NCI-H128 (cell line): ENCODE data around the gene PPP2R1B.

Experiments
- DNase-seq: peaks from one replicate; lab custom pipeline; 2025; ENCODE audit not compliant: unreplicated experiment; lab: John Stamatoyannopoulos, UW

PPP2R1B gene

DNA sequence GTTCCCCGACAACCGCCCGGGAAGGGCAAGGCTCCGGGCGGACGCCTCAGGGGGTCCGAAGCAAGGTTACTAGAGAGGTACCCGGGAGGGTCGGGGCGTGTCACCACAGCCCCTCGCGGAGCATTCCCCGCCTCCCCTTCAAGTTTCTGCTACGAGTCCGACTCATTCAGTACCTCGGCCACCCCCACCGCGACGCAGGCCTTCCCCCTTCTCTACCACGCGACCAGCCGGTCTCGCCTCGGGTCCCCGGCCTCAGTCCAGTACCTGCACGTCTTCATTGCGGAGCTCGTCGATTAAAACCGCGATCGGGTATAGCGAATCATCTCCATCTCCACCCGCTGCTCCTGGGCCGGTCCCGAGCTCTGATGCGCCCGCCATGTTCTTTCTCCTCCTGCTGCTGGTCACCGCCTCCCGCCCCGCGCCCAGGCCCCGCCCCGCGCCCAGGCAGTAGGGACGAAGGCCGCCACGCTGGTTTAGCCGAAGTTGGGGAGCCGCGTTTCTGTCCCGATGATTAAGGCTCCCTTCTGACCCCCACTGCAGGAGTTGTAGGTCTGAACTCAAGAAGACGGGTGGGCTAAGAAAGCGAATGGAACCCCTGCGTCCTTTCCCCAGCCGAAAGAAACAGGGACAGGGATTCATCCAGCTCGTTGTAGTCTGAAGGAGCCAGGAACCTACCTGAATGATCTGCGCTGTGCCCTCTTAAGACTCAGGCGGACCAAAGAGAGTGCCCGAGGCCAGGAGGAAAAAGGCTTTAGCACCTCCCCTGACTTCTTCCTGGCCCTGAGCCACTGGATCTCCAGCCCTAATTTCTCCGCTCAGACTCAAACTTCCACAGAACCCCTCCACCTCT is at the start of gene PPP2R1B:
Gene PPP2R1B, minus strand, starts transcription at position 406 of the 850 bp plus-strand sequence. Its CDS starts 28 bp downstream, at position 378.
- DNase-seq = peak; percentile 39

DNA sequence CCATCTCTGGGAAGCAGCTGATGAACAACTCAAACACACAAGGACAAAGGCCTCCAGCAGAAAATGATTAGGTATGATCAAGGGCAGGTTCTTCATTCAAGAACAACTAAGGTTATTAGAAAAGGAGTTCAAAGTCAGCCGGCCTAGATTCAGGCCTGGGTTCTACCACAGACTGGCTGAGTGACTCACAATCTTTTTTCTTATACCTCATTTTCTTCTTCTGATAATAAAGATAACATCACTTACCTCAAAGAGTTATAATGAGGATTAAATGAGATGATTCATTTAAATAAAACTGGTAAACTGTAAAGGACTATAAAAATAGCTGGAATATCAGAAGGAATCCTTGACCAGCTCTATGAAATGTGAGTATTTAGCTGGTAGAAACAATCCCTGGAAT is 49.3 kb upstream of the PPP2R1B start:
- no peak for DNase-seq

DNA sequence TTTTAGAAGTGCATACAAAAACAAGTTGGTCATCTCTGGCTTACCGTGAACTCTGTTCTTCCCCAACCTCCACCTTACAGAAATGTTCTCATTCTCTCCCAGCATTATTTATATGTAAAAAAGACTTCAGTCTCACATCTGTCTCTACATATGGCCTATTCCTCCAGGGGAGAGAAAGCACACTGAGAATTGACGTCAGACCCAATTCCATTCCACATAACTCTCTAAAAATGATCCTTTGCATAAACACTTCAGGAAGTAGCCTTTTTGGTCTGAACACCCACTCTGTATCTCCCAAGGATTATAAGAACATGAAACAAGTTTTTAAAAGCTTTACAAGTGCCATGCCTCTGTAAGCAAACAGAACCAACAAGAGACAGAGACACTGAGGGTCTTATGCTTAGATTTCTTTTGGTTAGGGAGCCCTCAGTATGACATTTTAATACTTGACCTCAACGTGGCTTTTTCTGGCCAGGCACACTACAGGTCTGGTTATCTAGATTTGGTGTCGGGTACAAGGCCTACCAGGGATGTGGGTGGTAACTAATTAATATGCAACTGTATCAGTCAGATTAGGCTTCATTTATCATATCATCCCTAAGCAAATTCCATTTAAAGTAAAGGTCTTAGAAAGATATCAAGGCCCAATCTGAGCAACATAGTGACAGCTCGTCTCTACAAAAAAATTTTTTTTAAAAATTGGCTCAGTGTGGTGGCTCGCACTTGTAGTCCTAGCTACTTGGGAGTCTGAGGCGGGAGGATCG is 48.5 kb upstream of the PPP2R1B start:
- no peak for DNase-seq

DNA sequence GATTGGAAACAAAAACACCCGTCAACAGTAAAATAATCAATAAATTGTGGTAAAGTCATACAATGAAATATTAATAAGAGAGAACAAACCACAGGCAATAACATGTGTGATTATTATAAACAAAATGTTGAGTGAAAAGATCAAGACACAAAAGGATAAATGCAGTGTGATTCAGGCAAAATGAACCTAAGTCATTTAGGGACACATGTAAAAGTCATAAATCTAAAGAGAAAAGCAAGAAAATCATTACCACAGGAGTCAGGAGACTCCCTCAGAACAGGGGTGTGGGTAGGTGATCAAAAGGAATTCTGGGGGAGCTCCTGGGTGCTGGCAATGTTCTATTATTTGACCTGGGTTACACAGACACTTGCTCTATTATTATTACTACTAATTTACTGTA is 47.9 kb upstream of the PPP2R1B start:
- no peak for DNase-seq

DNA sequence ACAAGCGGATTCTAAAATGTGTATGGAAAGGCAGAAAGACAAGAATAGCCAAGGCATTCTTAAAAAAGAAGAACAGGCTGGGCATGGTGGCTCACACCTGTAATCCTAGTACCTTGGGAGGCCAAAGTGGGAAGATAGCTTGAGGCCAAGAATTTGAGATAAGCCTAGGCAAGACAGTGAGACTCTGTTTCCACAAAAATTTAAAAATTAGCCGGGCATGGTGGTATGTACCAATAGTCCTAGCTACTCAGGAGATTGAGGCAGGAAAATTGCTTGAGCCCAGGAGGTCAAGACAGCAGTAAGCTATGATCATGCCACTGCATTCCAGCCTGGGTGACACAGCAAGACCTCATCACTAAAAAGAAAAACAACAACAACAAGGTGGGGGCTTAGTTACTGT is 46.0 kb upstream of the PPP2R1B start:
- DNase-seq = no peak

DNA sequence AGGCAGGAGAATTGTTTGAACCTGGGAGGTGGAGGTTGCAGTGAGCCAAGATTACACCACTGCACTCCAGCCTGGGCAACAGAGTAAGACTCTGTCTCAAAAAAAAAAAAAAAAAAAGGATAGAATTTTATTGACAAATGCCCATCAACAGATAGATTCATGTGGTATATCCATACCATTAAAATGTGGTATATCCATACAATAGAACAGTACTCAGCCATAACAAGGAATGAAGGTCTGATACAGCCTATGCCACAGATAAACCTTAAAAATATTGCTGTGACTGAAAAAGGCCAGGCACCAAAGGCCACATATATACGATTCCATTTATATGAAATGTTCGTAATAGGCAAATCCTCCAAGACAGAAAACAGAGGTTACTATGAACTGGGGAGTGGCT is 45.3 kb upstream of the PPP2R1B start:
- DNase-seq = no peak

DNA sequence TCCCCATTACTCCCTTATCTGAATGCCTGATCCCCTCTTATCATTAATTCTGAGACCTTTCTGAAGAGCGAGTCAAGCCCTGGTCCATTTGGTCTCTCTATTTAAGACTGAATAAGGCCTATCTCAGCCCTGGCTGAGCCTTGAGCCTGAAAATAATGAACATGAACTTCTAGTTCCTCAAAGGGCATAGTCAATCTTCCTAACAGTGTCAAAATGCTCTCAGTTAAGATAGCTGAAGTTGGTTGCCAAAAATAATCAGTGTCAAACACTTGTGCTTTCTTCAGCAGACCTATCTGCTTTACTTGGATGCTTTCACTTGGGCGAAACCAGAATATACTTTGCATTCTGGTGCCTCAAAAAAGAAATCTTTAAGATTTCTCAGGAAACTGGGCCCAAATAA is 42.6 kb upstream of the PPP2R1B start:
- DNase-seq = no peak

DNA sequence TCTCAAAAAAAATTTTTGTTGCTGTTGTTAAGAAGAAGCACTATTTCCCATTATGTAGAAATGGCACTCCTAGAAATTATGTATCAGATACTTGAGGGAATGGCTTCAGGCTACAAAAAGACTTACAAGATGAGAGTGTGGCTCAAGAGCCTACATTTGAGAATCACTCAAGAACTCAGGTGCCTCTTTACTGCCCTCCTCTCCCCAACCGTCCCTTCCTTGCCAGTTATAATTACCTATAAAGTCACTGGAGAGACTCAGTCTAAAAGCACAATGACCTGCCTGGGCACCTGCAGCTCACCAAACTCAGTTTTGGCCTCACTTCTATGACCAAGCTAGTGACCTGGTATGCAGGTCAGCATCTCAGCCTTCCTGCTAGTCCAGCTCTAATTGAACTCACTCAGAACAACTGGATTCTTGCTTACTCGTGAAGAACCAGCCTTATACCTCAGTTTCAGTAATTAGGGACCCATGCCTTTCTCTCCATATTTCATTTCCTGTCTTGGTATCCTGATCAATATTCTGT is 41.9 kb upstream of the PPP2R1B start:
- DNase-seq = no peak

DNA sequence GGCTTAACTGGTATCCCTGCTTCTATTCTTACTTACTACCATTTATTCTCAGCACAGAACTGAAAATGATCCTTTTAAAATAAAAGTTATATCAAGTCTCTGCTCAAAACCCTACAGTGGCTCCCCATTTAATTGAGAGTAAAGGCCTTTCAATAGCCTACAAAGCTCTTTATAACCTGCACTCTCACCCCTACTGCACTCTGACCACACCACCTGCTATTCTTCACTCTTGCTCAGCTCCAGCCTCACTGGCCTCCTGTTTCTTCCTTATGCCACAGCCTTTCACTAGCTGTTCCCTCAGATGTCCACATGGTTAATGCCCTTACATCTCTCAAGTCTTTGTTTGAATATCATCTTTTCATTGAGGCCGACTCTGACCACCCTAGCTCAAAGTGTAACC is 40.9 kb upstream of the PPP2R1B start:
- DNase-seq = no peak

DNA sequence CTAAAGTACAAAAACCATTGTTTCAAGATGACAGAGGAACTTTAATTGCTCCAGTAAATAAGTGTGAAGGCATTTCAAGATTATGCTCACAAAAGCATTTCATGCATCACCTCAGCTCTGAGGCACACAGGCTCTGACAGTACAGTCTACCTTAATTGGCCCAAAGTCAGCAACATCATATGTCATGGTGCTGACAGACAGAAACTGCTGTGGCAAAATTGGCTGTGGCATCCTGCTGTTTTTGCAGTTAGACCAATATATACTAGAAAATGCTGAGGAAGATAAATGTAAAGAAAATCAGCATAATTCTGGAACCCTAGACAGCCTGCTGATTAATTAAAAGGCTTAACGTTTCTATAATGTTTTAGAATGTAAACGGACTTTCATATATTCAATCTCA is 34.9 kb upstream of the PPP2R1B start:
- no peak for DNase-seq

DNA sequence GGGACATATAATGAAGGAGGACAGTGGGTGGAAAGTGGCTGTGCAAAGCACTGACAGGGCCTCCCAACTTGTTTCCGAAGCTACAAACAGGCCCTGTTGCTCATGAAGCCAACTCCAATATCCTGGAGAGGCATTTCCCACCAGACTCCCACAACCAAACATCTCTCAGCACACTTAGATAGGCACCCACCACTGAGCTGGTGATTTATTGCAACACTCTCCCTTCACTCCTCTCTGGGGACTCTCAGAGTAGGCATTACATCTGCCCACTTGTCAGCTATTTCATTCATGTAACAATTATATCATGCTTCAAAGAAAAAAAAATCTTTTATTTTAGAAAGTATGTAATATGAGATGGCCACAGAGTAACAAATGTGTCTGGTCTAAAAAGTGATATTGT is 32.1 kb upstream of the PPP2R1B start:
- peak; percentile 27 for DNase-seq

DNA sequence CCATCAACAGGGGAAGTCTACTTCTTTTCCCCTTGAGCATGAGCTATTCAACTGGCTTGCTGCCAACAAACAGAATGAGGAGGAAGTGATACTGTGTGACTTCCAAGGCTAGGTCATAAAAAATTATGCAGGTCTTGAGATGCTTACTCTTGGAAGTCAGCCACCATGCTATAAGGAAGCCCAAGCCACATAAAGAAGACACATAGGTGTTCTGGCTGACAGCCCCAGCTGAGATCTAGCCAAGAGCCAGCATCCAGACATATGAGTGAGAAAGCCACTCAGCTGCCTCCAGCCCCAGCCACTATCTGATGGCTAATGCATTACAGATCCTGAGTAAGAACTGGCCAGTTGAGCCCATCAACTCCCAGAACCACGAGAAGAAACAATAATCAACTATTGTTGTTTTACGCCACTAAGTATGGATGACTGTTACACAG is 31.0 kb upstream of the PPP2R1B start:
- DNase-seq = peak; percentile 7

DNA sequence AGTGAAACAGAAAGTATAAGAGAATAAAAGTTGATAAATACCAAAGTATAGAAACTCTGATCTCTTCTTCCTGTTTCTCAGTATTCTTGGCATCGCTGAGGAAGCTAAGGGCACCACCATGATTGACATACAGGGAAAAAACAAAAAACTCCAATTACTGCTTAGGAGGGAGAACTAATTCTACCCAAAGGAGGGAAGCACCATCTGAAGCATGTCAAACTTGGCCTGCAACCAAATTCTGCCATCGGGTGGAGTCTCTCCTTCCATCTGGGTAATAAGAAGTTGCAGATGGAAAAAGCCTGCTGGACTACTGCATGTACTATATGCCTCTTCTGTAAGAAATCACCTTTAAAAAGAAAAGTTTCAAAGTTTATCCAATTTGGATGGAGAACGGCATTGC is 30.5 kb upstream of the PPP2R1B start:
- no peak for DNase-seq

DNA sequence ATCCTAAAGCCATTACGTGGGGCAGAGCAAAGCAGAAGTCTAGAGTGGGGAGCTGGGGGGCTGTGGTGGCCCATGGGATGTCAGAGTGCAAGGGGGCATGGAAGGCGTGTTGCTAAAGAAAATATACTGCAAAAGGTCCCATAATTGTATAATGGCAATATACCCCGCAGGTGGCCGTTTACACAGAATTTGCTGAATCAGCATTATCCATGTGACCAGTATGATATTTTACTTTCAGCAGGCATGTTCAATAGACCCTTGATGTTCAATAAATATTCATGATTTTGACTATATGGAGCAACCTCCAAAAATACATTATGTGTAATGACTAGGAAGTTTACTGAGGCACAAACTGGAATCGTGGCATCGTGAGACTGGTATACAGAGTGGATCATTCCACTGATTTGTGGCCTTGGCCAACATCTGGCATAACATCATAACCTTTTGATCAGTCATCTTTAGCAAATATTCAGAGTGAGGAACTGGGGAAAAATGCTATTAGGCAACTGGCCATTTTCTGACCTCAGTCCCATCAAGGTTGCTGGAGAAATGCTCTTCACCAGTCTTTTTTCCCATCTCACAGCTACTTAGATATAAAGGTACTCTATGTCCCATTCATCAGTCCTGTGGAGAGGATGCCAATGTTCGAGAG is 29.3 kb upstream of the PPP2R1B start:
- DNase-seq = no peak

DNA sequence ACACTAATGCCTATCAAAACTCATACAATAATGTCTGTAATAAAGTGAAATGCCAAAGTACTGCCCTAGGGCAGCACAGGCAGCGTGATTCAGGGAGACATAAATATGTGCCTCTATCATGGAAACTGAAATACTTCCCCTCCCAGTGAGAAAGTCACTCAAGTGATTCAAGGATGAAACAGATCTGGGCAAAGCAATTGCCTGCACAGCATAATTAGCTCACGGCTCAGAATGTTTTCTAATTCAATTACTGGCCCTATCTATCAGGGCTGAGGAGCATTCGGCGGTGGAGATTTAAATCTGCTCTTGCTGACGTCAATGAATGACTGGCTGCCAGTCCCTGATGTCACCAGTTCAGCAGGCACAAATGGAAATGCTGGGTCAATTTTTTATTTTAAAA is 27.7 kb upstream of the PPP2R1B start:
- no peak for DNase-seq

DNA sequence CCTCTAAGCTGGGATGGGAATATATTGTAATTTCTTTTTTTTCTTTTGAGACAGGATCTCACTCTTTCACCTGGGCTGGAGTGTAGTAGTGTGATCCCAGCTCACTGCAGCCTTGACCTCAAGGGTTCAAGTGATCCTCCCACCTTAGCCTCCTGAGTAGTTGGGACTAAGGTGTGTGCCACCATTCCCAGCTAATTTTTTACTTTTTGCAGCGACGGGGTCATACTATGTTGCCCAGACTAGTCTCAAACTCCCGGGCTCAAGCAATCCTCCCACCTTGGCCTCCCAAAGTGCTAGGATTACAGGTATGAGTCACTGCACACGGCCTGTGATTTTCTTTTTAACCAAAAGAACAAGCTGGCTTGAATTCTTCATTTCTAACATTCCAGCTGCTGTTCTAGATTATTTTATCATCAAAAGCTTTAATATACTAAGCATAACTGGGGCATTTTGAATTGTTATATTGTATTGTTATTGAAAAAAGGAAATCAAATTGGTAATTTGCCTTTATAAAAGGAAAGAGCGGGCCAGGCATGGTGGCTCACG is 26.8 kb upstream of the PPP2R1B start:
- DNase-seq = no peak

DNA sequence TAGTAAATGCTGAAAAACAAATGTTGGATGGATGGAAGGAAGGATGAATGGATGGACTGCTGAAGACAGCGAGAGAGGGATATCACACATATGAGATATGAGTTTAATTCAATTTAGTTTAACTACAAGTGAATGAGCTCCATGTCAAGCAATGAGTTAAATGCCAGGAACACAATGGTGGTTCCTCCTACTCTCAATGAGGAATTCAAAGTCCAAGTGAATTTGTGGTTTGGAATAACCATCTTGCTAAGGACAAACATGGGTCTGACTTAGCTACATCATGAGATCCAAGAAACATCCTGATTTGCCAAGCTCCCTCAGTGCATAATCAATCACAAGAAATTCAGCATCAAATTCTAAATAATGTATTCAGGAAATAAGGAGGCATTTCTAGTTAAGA is 26.1 kb upstream of the PPP2R1B start:
- DNase-seq = no peak

DNA sequence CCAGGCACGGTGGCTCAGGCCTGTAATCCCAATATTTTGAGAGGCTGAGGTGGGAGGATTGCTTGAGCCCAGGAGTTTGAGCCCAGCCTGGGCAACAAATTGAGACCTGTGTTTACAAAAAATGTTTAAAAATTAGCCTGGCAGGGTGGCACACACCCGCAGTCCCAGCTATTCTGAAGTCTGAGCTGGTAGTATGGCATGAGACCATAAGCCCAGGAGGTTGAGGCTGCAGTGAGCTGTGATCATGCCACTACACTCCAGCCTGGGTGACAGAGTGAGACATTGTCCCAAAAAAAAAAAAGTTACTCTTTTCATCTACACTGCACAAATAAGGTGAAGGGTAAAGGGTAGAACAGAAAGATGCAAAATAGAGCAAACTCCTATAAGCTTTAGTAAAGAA is 22.3 kb upstream of the PPP2R1B start:
- no peak for DNase-seq

DNA sequence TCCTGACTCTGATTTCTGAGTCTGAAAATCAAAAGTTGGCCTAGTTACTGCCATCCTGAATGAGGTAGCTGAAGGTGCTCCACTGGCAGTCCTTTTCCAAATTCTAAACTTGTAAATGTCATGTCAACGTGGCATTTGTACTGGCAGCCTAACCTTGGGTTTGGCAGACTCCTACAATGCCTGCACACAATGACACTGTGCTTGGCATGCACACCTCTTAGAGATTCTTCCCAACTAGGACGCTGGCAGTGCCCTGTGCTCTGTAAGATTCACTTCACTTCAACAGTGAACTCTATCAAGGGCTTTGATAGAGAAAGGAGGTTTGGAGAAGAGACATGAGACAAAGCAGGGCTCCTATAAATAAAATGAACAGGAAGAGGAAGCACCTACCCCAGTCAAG is 21.9 kb upstream of the PPP2R1B start:
- no peak for DNase-seq

DNA sequence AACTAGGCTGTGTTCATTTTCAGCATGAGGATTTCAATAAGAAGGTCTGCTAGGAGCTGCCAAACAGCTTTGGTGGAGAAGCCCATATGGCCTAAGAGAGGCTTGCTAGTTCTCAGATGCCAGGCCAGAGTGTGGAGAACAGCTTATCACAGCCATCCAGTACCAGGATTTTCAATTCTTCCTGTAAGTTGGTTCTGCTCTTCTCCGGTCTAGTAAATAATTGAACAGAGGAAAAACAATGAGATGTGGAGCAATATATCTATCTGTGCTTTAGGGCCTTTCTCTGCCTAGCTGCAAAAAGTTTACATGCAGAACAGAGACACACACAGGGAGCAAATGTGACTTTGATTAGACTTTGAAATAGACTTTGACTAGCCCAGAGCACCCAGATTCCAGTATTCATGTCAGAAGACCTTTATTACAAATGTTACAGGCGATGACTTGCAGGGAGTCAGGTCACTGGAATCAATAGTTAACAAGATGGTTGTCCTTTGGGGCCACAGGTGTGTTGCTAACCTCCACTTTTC is 19.8 kb upstream of the PPP2R1B start:
- DNase-seq = no peak

DNA sequence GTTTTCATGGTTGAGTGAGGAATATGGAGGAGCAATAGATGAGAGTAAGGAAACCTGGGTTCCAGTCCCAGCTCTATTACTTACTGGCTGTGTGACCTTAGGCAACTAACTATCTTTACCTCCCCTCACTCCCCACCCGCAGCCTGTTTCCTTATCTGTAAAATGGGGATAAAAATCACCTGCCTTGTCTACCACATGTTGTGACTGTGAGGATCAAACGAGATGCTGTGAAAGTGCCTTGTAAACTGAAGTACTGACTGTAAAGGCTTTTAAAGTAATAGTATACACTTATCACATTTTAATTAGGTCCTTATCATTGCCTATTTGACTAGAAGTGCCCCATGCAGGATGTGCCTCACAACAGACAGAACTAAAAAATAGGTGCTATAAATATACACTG is 18.9 kb upstream of the PPP2R1B start:
- DNase-seq = no peak
